HG03159 (cell line): ENCODE results near the gene KDM4B.

Experiments used
- ATAC-seq: cut with Tn5 transposase; IDR thresholded peaks from one replicate; pipeline ENCODE4 v1.9.1; 2021; ENCODE audit warnings: mild to moderate bottlenecking, moderate library complexity; ENCODE audit not compliant: unreplicated experiment

KDM4B gene

DNA sequence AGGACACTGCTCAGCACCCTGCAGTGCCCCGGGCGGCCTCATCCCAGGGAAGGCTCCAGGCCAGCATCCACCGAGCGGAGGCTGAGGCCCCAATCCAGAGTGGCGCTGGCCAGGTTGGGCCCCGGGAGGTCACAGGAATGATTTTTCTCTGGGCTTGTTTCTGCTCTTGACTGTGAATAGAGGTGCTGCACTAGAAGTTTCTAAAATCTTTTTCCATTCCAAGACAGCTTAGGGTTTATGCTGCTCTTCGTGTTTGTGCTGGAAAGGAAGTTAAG lies 15.1 kb downstream of the KDM4B start:
- ATAC-seq = no peak

DNA sequence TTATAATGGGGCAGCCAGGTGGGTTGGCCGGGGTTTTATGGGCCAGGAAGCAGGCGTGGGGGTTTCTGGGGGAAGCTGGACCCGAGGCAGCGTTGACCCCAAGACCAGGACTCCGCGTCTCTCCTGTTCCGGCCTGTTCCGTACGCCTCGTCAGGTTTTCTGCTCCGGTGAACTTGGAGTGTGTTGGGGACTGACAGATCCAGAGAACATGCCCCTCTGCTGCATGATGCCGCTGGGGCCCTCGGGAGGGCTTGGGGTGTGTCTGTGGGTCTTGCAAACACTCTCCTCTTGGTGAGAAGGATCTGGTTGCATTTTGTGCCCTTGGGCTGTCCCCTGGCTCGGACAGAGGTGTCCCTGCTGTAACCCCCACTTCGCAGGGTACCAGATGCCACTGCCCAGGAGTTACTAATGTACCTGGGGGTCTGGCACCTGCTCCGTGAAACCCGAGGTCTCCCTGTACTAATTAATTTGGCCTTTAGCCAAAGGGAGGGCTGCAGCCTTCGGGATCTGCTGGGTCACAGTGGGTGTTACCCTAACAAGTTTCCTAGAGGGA lies 15.6 kb downstream of the KDM4B start:
- ATAC-seq = no peak

DNA sequence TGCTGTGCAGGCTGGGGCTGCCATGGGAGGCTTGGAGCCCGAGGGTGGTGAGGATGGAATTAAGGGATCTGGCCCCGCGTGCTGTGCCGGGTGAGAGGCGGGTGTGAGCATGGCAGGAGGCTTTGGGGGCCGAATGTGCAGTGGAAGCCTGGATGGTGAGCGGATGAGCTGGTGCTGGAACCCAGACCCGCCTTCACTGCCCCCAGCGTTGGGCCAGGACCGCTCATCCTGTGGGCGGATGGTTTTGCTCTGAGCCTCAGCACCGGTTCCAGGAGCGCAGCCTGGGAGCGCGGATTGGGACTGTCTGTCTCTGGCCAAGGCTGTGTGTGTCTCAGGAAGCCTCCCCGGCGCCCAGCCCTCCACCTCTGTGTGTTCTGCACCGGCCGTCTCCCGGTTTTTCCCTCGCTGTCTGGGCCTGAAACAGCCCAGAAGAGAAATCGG lies 16.7 kb downstream of the KDM4B start:
- no peak for ATAC-seq

DNA sequence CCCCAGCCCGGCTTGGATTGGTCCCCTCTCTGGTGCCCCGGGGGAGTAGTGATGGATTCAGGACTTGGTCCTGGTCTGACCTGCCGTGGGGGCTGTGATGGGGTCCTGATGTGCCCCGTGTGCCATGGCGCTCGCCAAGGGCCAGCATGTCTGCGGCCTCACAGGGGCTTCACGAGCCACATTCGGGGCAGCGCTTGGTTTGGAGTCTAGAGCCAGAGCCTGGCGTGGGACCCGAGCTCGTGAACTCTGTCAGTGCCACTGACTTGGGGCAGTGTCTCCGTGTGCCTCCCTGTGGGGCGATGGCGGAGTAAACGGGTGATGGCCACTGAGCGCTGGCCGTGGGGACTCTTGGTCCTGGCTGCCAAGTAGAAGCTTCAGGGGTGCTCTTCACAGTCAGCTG lies 17.1 kb downstream of the KDM4B start:
- ATAC-seq = no peak

DNA sequence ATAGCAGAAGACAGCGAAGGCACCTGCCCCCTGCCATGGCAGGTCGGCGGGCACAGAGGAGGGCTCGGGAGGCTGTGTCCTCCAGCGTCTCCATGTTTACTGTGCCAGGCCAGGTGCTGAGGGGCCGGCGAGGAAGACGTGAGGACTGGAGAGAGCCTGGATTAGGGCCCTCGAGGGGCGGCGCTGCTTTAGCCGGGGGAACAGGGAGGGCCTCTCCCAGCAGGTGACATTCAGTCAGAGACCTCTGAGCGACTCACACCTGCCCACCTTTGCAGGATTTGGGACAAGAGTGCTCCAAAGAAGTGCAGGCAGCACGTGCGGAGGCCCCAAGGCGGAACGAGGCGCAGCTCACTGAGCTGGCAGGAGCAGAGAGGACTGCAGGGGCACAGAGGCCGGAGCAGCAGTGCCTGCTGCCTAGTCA lies 17.6 kb downstream of the KDM4B start:
- ATAC-seq = no peak

DNA sequence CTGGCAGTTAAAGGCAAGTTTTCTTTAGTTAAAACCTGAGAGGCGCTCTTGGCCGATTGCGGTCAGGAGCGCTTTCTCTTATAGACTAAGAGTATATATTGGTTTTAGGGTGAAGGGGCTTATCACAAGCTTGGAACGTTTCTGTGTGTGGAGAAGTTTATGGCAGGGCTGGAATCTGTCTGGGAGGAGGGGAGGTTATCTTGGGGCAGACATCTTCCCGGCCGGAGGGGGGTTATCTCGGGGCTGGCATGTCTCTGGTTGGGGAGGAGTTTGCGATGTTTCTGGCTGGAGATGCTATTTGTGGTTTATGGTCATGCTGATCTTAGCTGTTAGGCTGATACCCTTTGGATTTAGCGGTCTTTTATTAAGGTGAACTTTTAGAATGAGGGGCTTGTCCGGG lies 18.3 kb downstream of the KDM4B start:
- no peak for ATAC-seq

DNA sequence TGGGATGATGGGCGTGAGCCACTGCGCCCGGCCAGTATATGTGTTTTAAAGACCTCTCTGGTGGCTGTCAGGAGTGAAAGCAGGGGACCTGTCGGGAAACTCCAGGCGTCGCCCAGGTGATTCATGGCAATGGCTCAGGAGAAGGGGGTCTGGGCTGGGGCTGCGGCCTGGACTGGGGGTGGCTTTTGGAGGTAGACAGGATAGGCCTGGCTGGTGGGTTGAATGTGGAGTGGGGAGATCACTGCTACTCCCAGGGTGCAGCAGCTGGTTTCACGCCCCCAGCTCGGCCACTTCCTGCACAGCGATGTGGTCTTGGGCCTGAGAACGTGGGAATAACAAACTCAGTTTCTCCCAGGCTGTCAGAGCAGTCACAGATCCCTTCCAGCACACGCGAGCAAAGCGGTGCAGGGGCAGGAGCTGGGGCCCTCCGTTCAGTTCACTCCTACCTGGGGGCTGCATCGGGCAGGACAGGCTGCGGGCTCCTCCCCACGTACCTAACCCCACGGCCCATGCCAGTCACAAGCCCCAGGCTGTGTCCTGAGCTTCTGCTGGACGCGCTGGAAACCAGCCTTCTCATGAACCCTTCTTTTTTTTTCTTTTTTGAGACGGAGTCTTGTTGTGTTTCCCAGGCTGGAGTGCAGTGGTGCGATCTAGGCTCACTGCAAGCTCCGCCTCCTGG lies 18.9 kb downstream of the KDM4B start:
- no peak for ATAC-seq

DNA sequence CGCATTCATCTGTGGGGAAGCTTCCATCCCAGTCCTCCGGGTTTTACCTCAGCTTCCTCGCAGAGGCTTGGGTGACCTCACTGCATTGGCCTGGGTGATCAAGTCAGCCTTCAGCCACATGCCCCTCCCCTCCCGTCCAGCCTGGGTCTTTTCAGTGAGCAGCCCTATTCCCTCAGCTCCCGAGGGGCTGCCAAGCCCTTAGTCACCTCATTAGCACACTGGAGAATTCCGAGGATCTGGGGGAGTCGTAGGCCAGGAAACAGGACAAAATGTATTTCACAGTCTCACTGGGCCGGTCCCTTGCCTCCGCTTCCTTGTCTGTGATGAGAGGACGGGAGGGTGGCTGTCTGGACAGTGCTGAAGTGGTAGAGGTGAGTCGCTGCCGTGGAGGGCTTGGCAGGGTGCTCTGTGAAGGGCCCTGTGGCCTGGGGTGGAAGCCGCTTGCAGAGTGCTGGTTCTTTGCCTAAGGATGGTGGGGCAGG lies 19.9 kb downstream of the KDM4B start:
- no peak for ATAC-seq

DNA sequence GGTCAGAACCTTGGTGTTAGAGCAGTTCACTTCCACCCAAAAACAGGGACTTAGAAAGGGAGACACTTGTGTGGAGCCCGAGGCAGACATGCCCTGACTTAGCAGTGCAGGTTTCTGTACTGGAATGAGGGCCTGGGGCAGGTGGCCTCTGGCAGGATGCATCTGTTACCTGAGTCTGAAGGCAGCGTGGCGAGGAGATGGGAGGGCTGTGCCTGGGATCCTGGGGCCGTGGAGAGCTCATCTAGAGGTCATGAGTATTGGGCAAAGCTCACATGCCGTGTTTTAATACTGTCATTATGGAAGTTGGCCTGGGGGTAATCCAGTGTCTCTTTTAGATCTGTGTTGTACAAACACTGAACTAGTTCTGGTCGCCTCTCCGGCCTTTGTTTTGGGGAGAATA lies 21.4 kb downstream of the KDM4B start:
- ATAC-seq = no peak

DNA sequence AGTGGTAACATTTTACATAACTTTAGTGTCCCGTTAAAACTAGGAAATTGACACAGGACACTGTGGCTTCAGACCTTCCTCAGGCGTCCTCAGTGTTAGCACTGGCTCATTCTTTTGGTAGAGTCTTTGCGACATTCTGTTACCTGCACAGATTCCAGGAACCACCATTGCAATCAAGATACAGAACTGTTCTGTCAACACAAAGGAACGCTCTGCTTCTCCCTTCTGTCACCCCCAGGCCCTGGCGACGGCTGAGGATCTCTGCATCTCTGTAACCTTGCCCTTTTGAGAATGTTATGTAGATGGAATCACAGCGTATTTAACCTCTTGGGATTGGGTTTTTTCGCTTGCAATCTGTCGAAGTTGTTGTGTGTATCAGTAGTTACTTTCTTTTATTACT lies 22.6 kb downstream of the KDM4B start:
- no peak for ATAC-seq

DNA sequence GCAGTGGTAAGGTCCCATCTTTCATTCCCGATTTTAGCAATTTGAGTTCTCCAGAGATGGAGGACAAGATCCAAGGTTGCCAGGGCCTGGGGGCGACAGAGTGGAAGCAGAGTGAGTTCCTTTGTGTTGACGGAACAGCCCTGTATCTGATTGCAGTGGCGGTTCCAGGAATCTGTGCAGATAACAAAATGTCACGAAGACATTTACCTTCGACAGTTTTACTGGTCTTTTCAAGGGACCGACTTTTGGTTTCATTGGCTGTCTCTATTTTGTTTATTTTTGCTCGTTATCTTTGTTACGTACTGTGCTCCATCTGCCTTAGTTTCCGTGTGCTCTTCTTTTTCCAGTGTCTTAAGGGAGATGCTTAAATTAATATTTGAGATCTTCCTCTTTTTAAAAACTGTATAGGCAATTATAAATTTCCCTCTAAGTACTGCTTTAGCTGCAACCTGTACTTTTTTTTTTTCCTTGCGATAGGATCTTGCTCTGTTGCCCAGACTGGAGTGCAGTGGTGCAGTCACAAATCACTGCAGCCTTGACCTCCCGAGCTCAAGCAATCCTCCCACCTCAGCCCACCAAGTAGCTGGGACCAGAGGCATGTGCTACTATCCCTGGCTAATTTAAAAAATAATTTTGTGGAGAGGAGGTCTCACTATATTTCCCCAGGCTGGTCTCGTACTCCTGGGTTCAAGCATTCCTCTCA lies 23.2 kb downstream of the KDM4B start:
- no peak for ATAC-seq

DNA sequence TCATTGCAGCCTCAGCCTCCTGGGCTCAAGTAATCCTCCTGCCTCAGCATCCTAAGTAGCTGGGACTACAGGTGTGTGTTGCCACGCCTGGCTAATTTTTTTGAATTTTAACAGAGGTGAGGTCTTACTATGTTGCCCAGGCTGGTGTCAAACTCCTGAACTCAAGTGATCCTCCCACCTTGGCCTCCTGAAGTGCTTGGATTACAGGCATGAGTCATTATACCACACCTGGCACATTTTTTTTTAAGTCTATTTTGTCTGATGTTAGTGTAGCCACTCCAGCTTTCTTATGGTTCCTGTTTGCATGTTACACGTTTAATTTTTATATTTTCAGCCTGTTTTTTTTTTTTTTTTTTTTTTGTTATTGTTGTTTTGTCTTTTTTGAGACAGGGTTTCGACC lies 24.8 kb downstream of the KDM4B start:
- ATAC-seq = no peak

DNA sequence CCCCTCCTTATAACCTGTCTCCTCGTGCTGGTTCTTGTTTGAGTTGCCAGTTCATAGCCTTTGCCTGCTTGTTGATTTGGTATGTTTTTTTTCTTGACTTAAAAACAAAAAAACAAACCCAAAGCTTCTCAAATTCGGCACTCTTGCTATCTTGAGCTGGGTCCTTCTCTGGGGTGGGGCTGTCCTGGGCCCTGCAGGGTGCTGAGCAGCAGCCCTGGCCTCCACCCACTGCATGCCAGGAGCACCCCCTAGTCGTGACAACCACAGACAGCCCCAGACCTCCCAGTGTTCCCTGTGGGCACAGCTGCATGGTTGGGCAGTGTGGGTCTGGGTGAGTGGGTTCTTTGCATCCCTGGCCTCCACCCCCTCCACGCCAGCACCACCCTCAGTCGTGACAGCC lies 27.8 kb downstream of the KDM4B start:
- ATAC-seq = no peak

DNA sequence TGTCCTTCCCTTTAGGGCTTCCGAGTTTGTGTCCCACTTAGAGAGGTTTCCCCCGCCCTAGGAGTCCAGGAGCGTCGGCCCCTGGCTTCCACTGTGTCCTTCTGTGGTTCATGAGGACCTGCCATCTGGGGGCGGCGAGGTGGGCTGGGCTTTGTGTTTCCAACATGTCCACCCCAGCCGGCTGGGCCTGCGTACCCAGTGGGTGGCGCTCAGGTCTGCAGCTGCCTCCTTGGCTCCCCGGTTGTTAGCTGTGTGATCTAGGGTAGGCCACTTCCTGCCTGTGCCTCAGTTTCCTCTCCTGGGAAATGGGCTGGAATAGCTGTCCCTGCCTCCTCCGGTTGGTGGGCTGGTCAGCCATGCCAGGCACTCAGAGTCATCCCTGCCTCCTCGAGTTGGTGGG lies 28.4 kb downstream of the KDM4B start:
- ATAC-seq = no peak

DNA sequence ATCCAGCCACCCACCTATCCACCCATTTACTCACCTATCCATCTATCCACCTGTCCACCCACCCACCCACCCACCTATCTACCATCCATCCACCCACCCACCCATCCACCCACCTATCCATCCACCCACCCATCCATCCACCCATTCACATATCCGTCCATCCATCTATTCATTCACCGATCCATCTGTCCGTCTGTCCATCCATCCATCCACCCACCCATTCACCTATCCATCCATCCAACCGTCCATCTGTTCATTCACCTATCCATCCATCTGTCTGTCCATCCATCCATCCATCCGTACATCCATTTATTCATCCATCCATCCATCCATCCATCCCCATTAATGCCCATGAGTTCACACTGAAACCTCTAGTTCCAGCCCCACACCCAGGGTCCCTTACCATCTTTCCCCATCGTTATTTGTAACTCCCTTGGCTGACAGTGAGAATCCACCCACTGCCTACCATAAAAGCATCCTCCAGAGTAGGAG lies 31.3 kb downstream of the KDM4B start:
- no peak for ATAC-seq

DNA sequence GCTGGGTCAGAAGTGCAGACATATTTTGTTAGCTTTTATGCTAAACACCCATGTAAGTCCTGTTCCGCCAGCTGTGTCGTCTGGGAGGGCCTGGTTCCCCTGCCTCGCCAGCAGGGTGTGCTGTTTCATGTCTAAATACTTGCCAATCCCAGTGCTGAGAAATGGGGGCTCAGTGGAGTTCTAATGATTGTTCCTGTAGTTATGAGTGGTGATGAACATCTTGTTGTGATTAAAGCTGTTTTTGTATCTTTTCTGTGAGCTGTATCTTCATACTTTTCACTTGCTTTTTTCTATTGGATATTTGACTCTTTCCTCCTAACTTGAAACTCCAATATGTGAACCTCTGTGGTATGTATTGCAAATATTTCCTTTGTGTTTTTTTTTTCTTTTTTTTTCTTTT lies 32.7 kb downstream of the KDM4B start:
- no peak for ATAC-seq

DNA sequence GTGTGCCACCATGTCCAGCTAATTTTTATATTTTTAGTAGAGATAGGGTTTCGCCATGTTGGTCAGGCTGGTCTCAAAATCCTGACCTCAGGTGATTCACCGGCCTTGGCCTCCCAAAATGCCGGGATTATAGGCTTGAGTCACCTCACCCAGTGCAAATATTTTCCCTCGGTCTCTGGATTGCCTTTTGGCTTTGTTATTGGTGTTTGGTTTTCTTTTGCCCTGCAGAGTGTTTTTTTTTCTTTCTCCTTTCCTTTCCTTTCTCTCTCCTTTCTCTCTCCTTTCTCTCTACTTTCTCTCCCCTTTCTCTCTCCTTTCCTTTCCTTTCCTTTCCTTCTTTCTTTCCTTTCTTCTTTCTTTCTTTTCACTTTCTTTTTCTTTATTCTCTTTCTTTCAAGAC lies 33.2 kb downstream of the KDM4B start:
- ATAC-seq = no peak

DNA sequence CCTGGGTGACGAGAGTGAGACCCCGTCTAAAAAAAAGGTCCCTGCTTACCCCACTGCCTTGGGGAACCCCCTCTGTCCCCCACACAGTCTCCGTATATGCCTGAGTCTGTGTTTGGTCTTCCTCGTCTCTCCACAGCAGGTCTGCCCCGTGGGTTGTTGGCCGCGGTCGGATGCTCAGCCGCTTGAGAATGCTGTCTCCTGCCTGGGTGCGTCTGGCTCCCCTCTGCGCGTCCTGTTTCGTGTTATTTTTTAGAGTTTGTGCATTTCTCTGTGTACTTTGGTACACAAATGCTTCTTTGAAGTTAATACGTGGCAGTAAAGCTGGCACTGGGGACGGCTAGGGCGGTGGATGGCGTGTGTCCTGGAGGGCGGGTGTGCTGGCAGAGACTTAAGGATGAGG lies 34.9 kb downstream of the KDM4B start:
- ATAC-seq = no peak

DNA sequence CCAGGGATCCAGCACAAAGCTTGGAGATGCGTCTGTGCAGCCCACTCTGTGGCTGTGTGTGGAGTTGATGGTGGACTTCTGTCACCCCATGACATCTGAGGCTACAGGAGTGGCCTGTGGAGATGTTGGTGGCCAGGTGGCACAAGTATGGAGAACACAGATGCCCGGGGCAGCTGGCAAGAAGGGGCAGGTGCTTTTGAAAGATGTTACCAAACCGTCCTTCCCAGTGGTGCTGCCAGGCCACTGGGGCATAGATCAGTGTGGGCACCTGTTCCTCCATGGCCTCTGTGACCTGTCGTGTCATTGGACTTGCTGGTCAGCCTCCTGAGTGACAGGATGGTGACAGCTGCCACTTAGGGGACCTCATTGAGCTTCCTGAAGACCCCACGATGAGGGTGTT lies 36.2 kb downstream of the KDM4B start:
- no peak for ATAC-seq

DNA sequence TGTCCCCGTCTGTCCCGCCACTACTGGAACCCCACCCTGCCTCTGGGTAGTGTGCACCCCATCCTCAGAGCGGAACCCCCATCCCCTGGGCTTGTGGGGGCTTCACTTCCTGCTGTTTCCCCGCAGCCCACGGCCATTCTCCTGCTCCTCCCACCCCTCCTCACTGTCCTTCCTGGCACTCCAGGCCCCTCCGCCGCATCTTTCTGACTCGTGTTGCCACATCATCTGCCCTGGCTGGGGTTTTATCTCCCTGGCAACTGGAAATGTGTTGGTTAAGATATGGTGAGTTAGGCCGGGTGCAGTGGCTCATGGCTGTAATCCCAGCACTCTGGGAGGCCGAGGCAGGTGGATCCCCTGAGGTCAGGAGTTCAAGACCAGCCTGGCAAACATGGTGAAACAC lies 37.3 kb downstream of the KDM4B start:
- ATAC-seq = no peak

DNA sequence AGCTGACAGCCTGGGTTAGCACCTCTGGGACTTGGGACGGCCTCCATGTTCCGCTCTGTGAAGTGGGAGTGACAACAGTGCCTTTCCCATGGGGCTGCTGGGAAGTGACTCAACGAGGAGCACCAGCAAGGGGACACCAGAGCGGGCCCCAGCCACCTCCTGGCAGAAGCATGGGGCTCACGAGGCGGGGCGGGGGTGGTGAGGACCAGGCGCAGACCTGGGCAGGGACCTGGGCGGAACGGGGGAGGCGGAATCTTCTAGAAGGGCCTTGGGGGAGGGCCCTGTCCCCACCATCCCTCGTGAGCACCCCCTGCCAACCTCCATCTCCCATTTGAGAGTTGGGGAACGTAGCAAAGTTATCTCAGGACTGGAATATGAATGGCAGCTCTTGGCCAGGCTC lies 37.9 kb downstream of the KDM4B start:
- no peak for ATAC-seq

DNA sequence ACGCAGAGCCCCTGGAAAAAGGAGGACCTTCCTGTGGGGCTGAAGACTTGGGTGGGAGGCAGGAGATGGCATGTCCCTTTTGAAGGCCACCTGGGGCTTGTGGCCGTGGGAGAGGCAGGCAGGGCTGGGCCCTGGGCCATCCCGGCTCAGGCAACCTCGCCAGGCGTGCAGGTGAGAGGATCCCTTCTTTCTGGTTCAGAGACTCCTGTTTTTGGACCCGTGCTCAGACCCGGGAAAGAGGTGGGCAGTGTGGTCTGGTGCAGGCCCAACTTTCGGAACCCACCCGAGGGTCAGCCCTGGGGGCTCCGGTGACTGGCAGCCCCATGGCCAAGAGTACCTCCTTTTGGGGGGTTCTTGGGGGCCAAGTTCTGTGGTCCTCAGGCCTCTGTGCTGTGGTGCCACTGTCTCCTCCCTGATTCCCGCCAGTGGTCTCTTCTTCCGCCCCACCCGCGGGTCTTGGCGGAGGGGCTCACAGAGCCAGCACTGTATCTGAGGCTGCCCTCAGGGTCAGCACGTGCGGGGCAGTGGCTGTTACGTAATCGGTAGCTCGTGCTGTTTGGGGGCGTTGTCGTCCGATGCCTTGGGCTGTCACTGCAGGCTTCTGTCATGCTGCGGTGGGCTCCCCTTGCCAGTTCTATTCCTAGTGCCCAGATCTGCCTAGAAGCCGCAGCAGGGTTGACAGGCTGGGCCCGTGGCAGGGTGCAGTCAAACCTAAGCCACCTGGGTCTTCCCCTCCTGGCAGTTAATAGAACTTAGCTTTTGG lies 42.7 kb downstream of the KDM4B start:
- ATAC-seq = no peak
